GM18867 (cell line): ENCODE measurements around the gene CCDC33.

Experiments used
- ATAC-seq: cut with Tn5 transposase; IDR thresholded peaks from one replicate; pipeline ENCODE4 v1.9.1; 2021; ENCODE audit warnings: mild to moderate bottlenecking, moderate library complexity; ENCODE audit not compliant: unreplicated experiment

The CCDC33 gene

DNA sequence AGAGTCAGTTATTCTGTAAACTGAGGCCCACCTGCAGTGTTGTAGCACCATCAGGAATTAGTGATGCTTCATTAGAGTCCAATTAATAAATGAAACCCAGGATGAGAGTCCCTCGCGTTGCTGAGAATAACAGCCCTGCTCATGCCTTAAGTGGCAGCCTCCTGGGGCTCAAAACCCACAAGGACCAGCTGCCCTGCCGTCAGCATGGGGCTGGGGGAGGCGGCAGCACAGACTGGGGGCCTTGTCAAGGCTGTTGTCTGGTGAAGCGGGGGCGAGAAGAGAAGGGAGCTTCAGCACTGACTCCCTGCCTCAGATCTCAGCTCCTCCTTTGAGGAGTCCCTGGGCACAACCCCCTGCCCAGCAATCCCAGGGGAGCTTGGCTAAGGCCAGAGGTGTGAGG lies 21.0 kb downstream of the CCDC33 start:
- no peak for ATAC-seq

GRCh38 chr15:74257623-74258022 lies 21.5 kb downstream of the CCDC33 start:
- no peak for ATAC-seq

DNA sequence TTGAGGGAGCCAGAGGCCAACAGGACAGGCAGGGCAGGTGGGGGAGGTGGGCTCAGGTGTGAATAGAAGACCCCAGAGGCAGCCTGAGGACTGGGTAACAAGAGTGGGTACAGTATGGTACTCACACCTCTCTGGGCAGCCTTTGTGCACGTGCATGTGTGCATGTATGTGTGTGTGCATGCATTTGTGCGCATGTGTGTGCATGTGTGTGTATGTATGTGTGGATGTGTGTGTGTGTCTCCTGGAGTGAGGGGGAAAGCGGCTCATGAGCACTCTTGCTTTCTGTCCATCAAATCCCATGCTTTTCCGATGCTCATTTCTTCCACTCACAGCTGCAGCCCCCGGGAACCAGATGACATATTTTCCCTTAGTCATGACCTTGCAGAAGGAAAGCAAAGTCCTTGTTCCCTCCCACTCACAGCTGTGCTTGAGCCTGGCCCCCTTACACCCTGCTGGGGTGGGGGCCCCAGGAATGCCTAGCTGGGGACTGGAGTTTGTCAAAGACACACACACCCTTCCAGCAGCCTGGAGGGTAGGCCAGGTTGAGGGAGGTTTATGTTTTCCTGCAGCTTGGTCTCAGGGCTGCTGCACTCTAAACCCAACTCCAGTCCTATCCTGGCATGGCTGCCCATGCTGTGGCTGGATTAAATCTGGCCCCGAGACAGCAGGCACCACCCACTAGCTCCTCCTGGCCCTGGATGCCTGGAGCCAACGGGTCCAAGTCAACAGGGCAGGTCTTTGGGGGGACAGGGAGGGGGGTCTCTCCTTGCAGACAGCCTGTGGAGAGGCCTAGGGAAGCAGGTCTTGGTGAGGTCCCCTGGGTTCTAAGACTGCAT lies 22.5 kb downstream of the CCDC33 start:
- ATAC-seq, result no peak

DNA sequence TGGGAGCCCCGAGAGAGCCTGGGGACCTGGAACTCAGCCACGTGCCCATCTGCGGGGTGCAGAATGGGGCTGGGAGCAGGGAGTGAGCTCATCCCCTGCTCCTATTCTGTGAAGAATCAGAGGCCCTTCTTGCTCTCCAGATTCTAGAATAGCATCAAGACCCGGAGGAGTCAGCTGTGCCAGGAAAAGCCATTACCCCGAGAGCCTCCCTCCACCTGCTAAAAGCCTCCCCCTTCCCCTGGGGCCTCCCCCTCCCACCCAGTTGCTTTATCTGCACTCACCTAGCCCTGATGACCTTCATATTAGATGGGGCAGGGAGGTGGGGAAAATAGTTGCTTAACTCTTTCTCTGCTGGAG lies 23.1 kb downstream of the CCDC33 start:
- ATAC-seq, result no peak

DNA sequence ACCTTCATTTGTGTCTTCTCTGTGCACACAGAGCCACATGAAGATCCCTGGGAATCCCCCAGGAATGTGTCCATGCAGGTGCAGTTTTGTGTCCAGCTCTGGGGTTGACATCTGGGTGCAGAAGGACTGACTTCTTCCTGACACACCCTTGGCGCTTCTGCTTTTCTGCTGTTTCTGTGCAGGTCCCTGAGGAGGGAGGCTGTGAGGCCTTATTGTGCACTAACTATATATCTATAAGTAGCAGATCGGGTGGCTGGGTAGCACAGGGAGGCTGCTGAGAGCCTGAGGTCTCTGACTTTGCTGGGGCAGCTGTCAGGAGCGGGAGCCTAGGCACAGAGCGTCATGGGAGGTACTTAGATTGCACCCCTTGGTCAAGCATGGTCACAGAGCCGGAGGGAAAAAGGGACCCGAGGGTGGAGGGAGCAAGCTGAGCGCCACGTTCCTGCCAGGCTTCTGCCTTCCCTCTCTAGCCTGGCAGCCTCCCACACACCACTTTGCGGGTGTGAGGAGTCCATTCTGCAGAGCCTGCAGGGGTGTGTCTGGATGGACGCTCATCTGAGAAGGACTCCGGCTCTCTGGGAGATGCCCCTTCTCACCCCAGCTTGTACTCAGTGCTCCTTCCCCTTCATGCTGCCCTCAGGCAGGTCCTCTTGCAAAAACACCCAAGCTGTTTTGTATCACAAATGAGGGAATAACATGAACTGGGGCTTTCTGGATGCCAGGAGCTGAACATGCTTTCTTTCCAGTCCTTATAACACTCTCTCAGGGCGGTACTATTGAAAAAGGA lies 23.9 kb downstream of the CCDC33 start:
- no peak for ATAC-seq

- no peak for ATAC-seq
These were observed 24.9 kb downstream of the CCDC33 start for GRCh38 chr15:74261041-74261440.

GRCh38 chr15:74261685-74262084 lies 25.6 kb downstream of the CCDC33 start:
- ATAC-seq, result no peak

DNA sequence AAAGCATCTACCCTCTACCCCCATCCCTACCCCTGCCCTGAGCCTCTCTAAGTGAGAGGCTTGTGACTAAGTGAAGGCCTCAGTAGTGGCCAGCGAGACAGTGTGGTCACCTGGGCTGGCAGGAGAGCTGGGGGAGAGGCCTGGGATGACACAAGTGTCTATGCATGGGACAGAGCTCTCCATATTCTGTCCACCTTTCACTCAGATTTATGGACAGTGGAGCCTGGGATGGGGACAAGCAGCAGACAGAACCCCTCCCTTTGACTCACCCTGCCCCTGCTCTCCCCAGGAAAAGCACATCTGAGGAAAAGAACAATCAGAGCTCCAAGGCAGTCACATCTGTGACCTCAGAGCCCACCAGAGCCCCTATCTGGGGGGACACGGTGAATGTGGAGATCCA lies 26.0 kb downstream of the CCDC33 start:
- ATAC-seq, result no peak

- no peak for ATAC-seq
These were observed 26.5 kb downstream of the CCDC33 start for GRCh38 chr15:74262625-74263024.

- no peak for ATAC-seq
These were observed 27.3 kb downstream of the CCDC33 start for GRCh38 chr15:74263466-74263865.

- no peak for ATAC-seq
These were observed 28.0 kb downstream of the CCDC33 start for GRCh38 chr15:74264081-74264501.

DNA sequence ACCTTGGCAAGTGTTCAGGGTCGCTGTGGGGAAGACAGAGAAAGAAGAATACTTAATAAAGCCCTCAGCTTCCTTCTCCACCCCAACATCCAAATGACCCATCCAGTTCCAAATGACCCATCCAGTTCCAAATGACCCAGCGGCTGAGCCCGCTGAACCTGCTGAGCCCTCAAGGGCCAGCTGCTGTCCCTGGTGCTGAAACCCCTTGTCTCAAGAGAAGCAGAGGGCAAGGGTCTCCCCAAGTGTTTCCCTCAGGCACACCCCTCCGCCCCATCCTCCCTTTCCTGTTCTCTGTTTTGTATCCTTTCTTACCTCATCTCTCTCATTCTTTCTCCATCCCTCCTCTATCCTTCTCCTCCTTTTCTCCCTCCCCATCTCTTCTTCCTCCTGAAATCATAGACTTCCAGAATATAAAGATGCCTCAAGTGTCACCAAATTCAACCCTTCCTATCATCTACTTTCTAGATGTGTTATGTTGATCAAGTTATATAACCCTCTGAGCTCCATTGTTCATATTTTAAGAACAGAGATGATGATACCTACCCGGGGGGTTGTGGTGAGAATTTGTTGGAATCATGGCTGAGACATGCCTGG lies 29.0 kb downstream of the CCDC33 start:
- no peak for ATAC-seq

DNA sequence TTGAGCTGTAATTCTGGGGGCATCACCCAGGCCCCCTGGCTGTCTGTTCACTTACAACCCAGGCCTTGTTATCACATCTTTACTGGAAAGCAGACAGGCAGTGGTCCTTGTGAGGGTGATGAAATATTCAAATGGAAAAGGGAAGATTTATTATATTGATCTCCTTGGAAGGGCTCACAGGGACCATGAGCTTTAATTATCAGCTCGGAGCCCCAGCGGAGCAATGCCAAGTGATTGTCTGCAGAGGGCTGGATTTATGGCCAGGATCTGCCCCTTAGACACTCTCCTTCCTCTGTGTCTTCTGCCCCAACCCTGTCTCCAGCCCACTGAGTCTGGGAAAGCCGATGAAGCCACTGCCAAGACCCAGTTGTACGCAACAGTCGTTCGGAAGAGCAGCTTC lies 31.9 kb downstream of the CCDC33 start:
- no peak for ATAC-seq

DNA sequence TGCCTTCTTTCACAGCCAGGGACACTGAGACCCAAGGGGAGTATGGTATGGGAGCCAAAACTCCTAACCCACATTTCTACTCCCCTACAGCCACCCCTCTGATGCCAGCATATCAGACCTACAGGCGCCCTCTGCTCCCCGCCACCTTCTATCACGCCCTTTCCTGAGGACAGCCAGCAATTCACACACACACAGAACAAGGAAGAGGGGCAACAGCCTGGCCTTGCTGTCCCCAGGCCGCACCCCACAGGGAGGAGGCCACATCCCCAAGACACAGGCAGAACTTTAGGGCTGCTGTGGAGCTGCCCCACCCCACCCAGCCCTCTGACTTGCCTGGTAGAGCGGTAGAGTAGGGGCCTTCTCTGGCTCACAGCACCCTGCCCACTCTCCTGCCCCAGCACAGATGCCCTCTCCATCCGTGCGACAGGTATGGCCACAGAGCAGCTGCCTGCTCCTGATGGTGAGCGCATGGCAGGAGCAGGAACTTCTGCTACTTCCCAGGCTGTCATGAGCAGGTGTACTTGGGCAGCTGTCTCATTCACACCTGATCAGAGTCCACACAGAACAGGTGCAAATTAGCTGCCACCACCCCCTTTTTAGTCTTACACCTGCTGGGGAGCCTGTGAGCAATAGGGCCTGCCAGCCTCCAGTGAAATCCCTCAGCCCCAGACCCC lies 33.4 kb downstream of the CCDC33 start:
- ATAC-seq, result no peak

DNA sequence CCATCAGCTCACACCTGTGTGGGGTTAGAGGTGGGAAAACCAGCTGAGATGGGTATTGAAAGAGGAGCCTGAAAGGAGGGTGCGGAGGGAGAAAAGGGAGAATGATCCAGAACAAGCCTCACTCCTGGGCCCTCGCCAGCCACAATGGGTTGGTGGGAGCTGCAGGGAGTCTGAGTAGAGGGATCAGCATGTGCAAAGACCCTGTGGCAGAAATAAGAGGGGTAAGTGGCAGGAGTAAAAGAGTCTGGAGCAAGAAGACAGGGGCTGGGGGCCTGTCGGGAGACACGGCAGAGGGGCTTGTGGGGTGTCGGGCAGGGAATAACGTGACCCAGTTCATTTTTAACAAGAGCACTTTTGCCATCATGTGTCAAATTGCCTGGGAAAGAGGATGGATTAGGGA lies 34.0 kb downstream of the CCDC33 start:
- no peak for ATAC-seq

DNA sequence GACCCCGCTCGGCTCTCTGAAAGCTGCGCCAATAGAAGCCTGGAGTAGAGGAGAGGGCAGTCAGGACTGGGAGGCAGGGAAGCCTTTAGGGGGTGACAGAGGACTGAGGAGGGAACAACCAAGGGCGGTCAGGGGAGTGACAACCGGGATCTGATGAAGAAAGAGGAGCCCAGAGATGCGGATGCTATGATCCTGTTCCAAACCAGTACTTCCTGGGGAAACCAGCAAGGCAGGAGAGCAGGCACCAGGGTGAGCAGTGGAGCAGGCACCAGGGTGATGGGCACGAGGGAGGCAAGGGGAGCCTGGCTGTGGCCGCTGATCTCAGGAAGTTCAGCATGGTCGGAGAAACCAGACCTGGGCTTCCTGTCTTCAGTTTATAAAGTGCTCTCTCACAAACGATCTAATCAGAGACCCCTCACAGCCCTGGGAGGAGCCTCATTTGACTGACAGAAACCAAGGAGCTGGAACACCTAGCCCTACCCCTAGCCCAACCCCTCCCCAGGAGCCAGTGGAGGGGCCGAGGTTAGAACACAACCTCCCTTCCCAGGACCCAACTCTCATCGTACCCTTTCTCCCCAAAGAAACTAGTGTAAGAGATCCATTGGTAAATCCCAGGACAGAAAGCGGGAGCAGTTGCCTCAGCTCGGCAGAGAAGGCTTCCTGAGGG lies 34.9 kb downstream of the CCDC33 start:
- no peak for ATAC-seq

DNA sequence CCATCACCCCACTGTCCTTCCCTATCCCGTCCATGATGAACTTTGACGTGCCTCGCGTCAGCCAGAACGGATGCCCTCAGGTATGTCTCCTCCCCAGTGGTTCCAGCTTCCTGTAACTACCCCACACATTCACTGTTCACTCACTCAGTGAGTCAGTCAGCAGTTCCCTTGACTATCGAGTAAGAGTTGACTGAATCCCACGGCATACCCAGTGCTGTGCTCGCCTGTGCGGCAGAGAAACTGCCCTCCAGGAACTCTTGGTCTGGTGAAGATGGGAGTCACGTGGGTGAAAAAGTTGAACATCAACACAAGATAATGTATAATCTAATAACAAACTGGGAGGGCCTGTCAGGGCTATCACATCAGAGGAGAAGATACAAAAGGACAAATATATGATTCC lies 36.7 kb downstream of the CCDC33 start:
- no peak for ATAC-seq

DNA sequence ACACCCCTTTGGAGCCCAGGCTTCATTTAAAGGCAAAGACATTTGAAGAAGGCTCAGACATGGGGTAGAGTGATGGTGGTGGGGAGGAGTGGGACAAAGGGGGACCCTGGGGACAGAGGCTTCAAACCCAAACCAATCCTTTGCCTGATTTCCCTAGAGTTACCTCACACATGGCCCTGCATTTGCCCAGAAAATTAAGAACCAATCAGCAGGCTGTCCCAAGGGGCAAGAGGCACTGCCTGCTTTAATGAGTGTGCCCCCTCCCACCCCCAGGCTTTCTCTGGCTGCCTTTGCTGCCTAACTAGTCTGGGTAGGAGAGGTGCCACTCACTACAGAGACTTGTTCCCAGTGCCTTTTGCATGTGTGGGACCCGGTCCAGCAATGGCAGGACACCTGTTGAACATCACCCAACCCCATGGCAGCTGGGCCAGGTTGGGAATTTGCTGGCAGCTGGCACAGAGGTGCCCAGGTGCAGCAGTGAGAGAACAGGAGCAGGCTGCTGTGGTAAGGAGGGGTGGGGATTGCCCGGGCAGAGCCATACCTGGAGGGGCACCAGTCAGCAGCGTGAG lies 38.4 kb downstream of the CCDC33 start:
- no peak for ATAC-seq

GRCh38 chr15:74275957-74276356 lies 39.8 kb downstream of the CCDC33 start:
- ATAC-seq, result no peak

- ATAC-seq, result no peak
These were observed 40.4 kb downstream of the CCDC33 start for GRCh38 chr15:74276560-74276959.
